Lung (tissue), 12 donors: ENCODE data around the gene ZNF648. TPM values are rescaled to one million over a fixed set of nuclear protein-coding genes. Genes with fewer than 3 reads are reported as not detected.

Experiments used
- ATAC-seq: fragments of 200-7000 bp; cut with Tn5 transposase; one replicate; pipeline ENCODE4 v1.9.1; 2020; ENCODE audit warnings: moderate number of reproducible peaks; ENCODE audit not compliant: insufficient read depth, low FRiP score
- DNase-seq, 3 donors: peaks; one replicate each; pipeline ENCODE4 v3.0.0-alpha.2; 2013 to 2017
- H3K27ac ChIP-seq, 2 donors: one replicate each; pipeline ENCODE4 v1.5.1; 2013; ENCODE audit warnings: mild to moderate bottlenecking in 2 of 2, moderate library complexity in 2 of 2, control low read depth in 1 of 2, inconsistent platforms in 1 of 2, low read depth in 1 of 2, low read length in 1 of 2
- H3K27me3 ChIP-seq, 3 donors: one replicate each; pipeline ENCODE4 v1.5.1; 2013; ENCODE audit warnings: low read length in 2 of 3; ENCODE audit not compliant: control insufficient read depth in 3 of 3, insufficient read depth in 3 of 3
- H3K36me3 ChIP-seq, 4 donors: one replicate each; pipeline ENCODE4 v1.5.1; 2013; ENCODE audit warnings: low read length in 4 of 4, mild to moderate bottlenecking in 1 of 4, moderate library complexity in 1 of 4; ENCODE audit not compliant: control insufficient read depth in 4 of 4, insufficient read depth in 4 of 4
- H3K4me1 ChIP-seq, 5 donors: one replicate each; pipeline ENCODE4 v1.5.1; 2013; ENCODE audit warnings: low read length in 5 of 5, mild to moderate bottlenecking in 2 of 5, moderate library complexity in 1 of 5; ENCODE audit not compliant: control insufficient read depth in 5 of 5, insufficient read depth in 5 of 5
- H3K4me3 ChIP-seq: one replicate; pipeline ENCODE4 v1.5.1; 2013; ENCODE audit warnings: mild to moderate bottlenecking, control low read depth, moderate library complexity
- H3K9ac ChIP-seq, 2 donors: one replicate each; pipeline ENCODE4 v1.5.1; 2013; ENCODE audit warnings: low read length in 2 of 2, control low read depth in 1 of 2; ENCODE audit not compliant: insufficient read depth in 1 of 2
- H3K9me3 ChIP-seq, 4 donors: one replicate each; pipeline ENCODE4 v1.5.1; 2013; ENCODE audit warnings: low read length in 3 of 4, mild to moderate bottlenecking in 1 of 4, moderate library complexity in 1 of 4; ENCODE audit not compliant: control insufficient read depth in 4 of 4, insufficient read depth in 3 of 4
- WGBS, 2 donors: extraction: QIAGEN DNeasy Blood & Tissue Kit; methylation state at CpG; one replicate each; pipeline ENCODE4 v1.1.7; 2013; 5-methylcytosine and 5-hydroxymethylcytosine counted together
- polyA plus RNA-seq, 2 donors: library from polyadenylated mRNA; stranded (reverse); fragments of 200-250 nt; gene quantifications; one replicate each; pipeline ENCODE4 v1.2.1, GENCODE V29; 2013
- total RNA-seq, 2 donors: library from RNA; depleted of rRNA in 1 of 2; stranded (reverse); fragments of >200 nt in 1 of 2; gene quantifications; one replicate each; pipeline ENCODE4 v1.2.1, GENCODE V29; 2014 to 2021
- TF ChIP-seq, protein P1 (sequence below): IDR thresholded peaks from 2 replicates; pipeline ENCODE4 v1.5.1; 2012; ENCODE audit warnings: mild to moderate bottlenecking; ENCODE audit errors: control extremely low read depth, extremely low read depth
- donor health status: control.
- donor health status: control.
- donor health status: Bipolar disorder and iron deficiency.
- donor health status: healthy.
- donor health status: DM: yes; HTN: yes; CAD: no.

ZNF648 gene
- total and polyA plus RNA-seq, 4 donors = 0.09 to 0.21 (median 0.20) TPM; not detected in 1

DNA sequence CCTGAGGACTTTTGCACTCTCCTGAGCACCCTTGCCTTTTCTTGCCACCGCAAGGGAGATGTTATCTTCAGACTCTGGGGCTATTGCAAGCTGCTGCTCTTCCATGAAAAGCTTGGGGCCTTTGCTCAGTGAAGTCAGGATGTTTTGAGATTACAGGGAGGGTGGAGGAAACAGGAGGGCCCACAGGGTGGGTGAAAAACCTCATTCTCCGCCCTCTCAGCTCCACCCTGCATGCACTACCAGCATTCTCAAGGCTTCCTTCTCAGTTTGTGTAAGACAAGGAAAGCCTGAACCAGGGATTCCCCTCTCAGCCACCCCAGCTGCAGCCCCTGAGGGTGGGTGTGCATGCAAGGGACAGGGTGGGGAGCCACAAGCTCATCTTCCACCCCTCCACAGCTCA, 25.8 kb upstream of the ZNF648 start:
- no peak for DNase-seq
- TF ChIP-seq, protein P1, sequence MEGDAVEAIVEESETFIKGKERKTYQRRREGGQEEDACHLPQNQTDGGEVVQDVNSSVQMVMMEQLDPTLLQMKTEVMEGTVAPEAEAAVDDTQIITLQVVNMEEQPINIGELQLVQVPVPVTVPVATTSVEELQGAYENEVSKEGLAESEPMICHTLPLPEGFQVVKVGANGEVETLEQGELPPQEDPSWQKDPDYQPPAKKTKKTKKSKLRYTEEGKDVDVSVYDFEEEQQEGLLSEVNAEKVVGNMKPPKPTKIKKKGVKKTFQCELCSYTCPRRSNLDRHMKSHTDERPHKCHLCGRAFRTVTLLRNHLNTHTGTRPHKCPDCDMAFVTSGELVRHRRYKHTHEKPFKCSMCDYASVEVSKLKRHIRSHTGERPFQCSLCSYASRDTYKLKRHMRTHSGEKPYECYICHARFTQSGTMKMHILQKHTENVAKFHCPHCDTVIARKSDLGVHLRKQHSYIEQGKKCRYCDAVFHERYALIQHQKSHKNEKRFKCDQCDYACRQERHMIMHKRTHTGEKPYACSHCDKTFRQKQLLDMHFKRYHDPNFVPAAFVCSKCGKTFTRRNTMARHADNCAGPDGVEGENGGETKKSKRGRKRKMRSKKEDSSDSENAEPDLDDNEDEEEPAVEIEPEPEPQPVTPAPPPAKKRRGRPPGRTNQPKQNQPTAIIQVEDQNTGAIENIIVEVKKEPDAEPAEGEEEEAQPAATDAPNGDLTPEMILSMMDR = no peak
- Histone ChIP-seq H3K27ac (no peak overlapping the region), H3K27me3 (no peaks in the 10 kb centered on the region), H3K36me3 (no peaks in the 10 kb centered on the region), H3K4me3 (no peak overlapping the region), H3K4me1 (peaks cover 0 to 8% (median 4%) of the 10 kb centered on the region in 5 donors), H3K9ac (no peak overlapping the region), H3K9me3 (no peaks in the 10 kb centered on the region)
- 39 to 73% methylated on average over 2 of the region's 2 CpGs for WGBS, 2 donors
- no peak for ATAC-seq

DNA sequence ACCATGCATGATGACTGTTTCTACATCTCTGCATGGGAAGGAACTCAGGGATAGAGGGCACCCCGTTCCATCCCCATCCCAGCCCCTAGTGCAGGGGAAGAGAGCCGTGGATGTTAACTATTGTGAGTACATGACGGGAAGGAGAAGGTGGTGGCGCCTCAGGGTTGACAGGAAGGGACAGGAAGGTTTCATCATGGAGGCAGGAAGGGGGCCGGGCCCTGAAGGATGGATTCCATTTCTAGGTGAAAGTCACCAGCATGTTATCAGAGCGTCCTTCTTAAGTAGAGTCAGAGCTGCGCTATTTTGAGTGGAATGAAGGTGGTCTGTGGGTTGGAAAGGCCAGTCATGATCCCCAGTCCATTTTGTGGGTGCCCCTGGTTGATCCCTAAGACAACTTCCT, 25.1 kb upstream of the ZNF648 start:
- no peaks in the 10 kb centered on the region for H3K27me3 ChIP-seq
- no peak overlapping the region for H3K4me3 ChIP-seq
- no peak for ATAC-seq
- no peak overlapping the region for H3K27ac ChIP-seq
- no peak overlapping the region for H3K9ac ChIP-seq
- DNase-seq = no peak
- peaks cover 0 to 8% (median 4%) of the 10 kb centered on the region in 5 donors for H3K4me1 ChIP-seq
- H3K9me3 ChIP-seq = no peaks in the 10 kb centered on the region
- no peaks in the 10 kb centered on the region for H3K36me3 ChIP-seq
- TF ChIP-seq, protein P1 = no peak
- 61 to 89% methylated on average over 7 of the region's 7 CpGs for WGBS, 2 donors

DNA sequence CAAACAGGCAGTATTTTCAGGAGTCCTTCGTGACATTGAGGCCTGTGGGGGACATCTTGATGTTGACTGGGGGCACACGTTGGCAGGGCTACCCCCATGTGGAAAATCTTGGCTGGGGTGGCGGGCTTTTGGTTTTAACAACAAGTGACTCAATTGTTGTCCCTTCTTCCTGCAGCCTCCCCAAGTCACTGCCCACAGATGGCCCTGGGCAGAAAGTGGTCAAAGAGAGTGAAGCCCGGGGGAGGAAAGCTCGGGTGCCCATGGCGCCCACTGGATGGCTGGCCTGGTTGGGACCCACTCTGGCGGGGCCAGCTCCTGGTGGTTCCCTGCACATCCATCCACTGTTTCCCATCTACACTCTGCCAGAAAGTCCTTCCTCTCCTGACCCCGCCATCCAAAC, 24.6 kb upstream of the ZNF648 start:
- H3K27me3 ChIP-seq = no peaks in the 10 kb centered on the region
- TF ChIP-seq, protein P1 = no peak
- H3K4me3 ChIP-seq = no peak overlapping the region
- no peak for ATAC-seq
- H3K27ac ChIP-seq = no peak overlapping the region
- no peak overlapping the region for H3K9ac ChIP-seq
- H3K36me3 ChIP-seq = no peaks in the 10 kb centered on the region
- H3K4me1 ChIP-seq = peaks cover 0 to 8% (median 4%) of the 10 kb centered on the region in 5 donors
- H3K9me3 ChIP-seq = no peaks in the 10 kb centered on the region
- no peak for DNase-seq
- WGBS, 2 donors = 92 to 95% methylated on average over 8 of the region's 8 CpGs

DNA sequence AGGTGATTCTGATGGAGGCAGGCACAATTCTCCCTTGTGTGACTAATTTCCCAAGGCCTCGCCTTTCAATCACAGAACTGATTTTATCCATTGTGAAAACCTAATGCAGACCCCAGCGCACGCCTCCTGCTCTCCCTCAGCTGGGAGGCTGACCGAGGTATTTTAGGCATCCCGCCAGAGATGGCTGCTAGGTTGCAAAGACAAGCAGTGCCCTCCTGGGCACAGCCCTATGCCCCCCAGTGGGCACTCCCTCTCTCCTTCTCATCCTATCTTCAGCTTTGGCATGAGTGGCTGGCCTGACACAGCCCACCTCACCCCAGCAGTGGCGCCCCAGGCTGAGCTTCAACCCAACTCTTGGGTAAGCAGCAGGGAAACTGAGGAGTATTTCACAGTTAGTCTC, 24.2 kb upstream of the ZNF648 start:
- TF ChIP-seq, protein P1 = no peak
- ATAC-seq = no peak
- Histone ChIP-seq H3K4me3 (no peak overlapping the region), H3K4me1 (peaks cover 0 to 8% (median 4%) of the 10 kb centered on the region in 5 donors), H3K9me3 (no peaks in the 10 kb centered on the region), H3K27ac (no peak overlapping the region), H3K36me3 (no peaks in the 10 kb centered on the region), H3K9ac (no peak overlapping the region), H3K27me3 (no peaks in the 10 kb centered on the region)
- DNase-seq = no peak
- WGBS, 2 donors = 96 to 98% methylated on average over 6 of the region's 6 CpGs
